ENCODE results near the gene MICU1. TPM values are rescaled to one million over a fixed set of nuclear protein-coding genes. Genes with fewer than 3 reads are reported as not detected.

Gene MICU1
- total RNA-seq, 6 experiments from 2014 or later: 54.7 to 62.7 (median 59.8) TPM

DNA sequence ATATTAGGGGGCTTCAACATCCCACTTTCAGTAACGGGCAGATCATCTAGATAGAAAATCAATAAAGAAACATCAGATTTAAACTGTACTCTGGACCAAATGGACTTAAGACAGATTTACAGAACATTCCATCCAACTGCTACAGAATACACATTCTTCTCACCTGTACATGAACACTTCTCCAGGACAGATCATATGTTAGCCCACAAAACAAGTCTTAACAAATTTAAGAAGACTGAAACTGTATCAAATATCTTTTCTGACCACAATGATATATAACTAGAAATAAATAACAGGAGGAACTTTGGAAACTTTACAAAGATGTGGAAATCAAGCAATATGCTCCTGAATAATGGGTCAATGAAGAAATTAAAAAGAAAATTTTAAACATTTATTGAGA, 86.7 kb downstream of the MICU1 start:
- no peaks in the 10 kb centered on the region for H3K4me1 Mint-ChIP-seq (ENCODE audit: low read depth)
- no peak overlapping the region for H3K27ac Mint-ChIP-seq
- TF ChIP-seq, protein P1, sequence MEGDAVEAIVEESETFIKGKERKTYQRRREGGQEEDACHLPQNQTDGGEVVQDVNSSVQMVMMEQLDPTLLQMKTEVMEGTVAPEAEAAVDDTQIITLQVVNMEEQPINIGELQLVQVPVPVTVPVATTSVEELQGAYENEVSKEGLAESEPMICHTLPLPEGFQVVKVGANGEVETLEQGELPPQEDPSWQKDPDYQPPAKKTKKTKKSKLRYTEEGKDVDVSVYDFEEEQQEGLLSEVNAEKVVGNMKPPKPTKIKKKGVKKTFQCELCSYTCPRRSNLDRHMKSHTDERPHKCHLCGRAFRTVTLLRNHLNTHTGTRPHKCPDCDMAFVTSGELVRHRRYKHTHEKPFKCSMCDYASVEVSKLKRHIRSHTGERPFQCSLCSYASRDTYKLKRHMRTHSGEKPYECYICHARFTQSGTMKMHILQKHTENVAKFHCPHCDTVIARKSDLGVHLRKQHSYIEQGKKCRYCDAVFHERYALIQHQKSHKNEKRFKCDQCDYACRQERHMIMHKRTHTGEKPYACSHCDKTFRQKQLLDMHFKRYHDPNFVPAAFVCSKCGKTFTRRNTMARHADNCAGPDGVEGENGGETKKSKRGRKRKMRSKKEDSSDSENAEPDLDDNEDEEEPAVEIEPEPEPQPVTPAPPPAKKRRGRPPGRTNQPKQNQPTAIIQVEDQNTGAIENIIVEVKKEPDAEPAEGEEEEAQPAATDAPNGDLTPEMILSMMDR (IDR thresholded peaks at IDR 0.05): no peak
- H3K27me3 Mint-ChIP-seq (ENCODE audit: insufficient read depth): no peaks in the 10 kb centered on the region
- peaks cover 37% of the 10 kb centered on the region for H3K36me3 Mint-ChIP-seq (ENCODE audit: low read depth)
- no peak for DNase-seq
- H3K9me3 Mint-ChIP-seq: peaks cover 8% of the 10 kb centered on the region
- no peak overlapping the region for H3K4me3 Mint-ChIP-seq

DNA sequence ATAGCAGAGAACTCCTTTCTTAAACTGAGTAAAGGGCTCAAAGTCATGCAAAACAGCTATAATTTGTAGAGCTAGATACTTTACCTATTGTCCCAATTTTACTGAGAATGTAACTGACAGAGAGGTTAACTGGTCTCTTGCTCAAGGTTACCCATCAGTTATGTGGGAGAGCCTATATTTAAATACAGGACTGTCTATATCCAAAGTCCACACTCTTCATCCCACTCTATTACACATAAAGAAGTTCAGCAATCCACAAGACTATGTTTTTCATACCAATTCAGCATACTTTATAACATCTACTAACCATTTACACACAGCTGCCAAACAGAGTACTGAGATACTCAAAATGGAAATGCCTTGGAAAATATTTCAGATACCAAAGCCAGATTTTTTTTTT, 100.2 kb downstream of the MICU1 start:
- TF ChIP-seq, protein P1 (IDR thresholded peaks at IDR 0.05): no peak
- Mint-ChIP-seq H3K9me3 (no peaks in the 10 kb centered on the region), H3K27me3 (ENCODE audit: insufficient read depth) (no peaks in the 10 kb centered on the region), H3K4me3 (no peak overlapping the region), H3K36me3 (ENCODE audit: low read depth) (no peaks in the 10 kb centered on the region; the same call in 1 of the 2 replicates), H3K27ac (peak overlapping the region; percentile 34; the same call in 1 of the 2 replicates), H3K4me1 (ENCODE audit: low read depth) (peaks cover 20% of the 10 kb centered on the region)
- no peak for DNase-seq

DNA sequence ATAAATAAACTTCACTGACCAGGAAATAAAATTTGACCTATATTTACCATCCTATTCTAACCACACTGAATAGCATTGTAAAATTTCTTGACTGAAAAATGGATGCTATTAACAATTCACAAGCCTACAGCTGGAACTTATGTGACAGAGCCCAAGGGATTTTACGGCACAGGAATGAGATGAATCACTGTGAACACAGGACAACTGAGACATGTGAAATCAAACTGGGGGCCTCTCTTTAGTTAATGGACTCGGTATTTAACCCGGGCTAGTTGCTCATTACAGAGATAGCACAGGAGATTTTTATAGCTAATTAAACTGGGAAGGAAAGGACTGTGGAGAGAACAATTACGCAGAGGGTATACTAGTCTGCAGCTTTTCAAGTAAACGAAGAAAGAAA, 100.6 kb downstream of the MICU1 start:
- DNase-seq: peak; percentile 30
- Mint-ChIP-seq H3K27me3 (ENCODE audit: insufficient read depth) (no peaks in the 10 kb centered on the region), H3K9me3 (no peaks in the 10 kb centered on the region), H3K4me3 (no peak overlapping the region), H3K36me3 (ENCODE audit: low read depth) (no peaks in the 10 kb centered on the region; the same call in 1 of the 2 replicates), H3K27ac (peak overlapping the region; percentile 34), H3K4me1 (ENCODE audit: low read depth) (peaks cover 20% of the 10 kb centered on the region)
- TF ChIP-seq, protein P1 (IDR thresholded peaks at IDR 0.05): no peak

DNA sequence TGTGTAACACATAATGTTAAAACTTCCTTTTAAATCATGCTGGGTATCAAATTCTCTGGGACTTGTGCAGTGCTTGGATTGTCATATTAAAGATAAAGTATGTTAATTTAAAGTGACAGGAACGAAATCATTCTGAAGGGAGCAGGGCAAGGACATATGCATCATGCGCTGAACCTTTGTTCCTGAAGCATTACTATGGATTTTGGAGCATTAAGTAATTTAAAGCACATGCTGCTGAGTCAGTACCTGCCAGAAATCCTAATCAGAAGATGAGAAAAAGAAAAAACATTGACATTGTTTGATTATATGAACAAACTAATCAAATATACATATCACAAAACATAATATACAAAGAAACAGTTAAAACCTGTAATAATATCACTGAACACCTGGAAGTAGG, 101.4 kb downstream of the MICU1 start:
- no peaks in the 10 kb centered on the region; the same call in 1 of the 2 replicates for H3K36me3 Mint-ChIP-seq (ENCODE audit: low read depth)
- H3K4me1 Mint-ChIP-seq (ENCODE audit: low read depth): peaks cover 20% of the 10 kb centered on the region
- no peak overlapping the region for H3K4me3 Mint-ChIP-seq
- no peak overlapping the region for H3K27ac Mint-ChIP-seq
- H3K27me3 Mint-ChIP-seq (ENCODE audit: insufficient read depth): no peaks in the 10 kb centered on the region
- H3K9me3 Mint-ChIP-seq: no peaks in the 10 kb centered on the region
- TF ChIP-seq, protein P1 (IDR thresholded peaks at IDR 0.05): no peak
- no peak for DNase-seq

DNA sequence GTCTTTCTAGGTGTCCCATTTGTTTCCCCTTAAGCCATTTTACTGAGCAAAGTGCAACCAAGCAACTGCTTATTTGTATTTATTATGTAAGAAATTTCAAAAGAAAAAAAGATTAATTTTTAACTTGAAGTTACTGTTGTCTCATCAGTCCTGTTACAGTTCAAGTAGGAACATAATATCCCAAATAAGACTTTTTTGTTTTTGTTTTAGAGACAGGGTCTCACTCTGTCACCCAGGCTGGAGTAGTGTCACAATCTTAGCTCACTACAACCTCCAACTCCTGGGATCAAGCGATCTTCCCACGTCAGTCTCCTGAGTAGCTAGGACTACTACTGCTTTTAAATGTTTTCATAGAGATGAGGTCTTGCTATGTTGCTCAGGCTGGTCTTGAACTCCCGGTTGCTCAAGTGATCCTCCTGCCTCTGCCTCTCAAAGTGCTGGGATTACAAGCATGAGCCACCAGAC, 101.9 kb downstream of the MICU1 start:
- no peak for DNase-seq
- Mint-ChIP-seq H3K9me3 (no peaks in the 10 kb centered on the region), H3K4me3 (no peak overlapping the region), H3K27ac (no peak overlapping the region), H3K36me3 (ENCODE audit: low read depth) (no peaks in the 10 kb centered on the region; the same call in 1 of the 2 replicates), H3K27me3 (ENCODE audit: insufficient read depth) (no peaks in the 10 kb centered on the region), H3K4me1 (ENCODE audit: low read depth) (peaks cover 20% of the 10 kb centered on the region)
- TF ChIP-seq, protein P1 (IDR thresholded peaks at IDR 0.05): no peak

DNA sequence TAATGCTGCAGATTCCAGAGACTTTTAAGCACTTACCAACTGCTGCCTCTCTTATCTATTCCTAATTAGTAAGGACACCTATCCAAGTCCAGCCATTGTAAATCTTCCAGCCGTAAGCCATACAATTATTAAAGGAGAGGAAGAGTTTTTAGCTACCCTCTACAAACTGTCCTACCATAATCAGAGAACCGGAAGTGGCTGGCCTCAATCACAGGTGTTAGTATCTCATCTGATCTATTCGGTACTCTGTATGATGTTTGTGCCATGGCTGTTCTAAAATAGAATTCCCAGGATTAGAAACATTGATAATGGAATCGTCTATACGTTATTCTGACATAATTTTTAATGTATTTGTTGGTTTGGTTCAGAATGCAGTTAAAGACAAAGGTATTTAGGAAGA, 102.8 kb downstream of the MICU1 start:
- TF ChIP-seq, protein P1 (IDR thresholded peaks at IDR 0.05): no peak
- Mint-ChIP-seq H3K9me3 (no peaks in the 10 kb centered on the region), H3K27ac (no peak overlapping the region), H3K27me3 (ENCODE audit: insufficient read depth) (no peaks in the 10 kb centered on the region), H3K4me1 (ENCODE audit: low read depth) (peaks cover 20% of the 10 kb centered on the region), H3K4me3 (no peak overlapping the region), H3K36me3 (ENCODE audit: low read depth) (no peaks in the 10 kb centered on the region; the same call in 1 of the 2 replicates)
- no peak for DNase-seq
